ENCODE measurements around the gene NECAB3. TPM values are rescaled to one million over a fixed set of nuclear protein-coding genes. Genes with fewer than 3 reads are reported as not detected.
A peak's percentile ranks its signal among the peaks of the same experiment; 100 is the strongest.

NECAB3 gene
- total RNA-seq, 1 donor from 2014 or later, result 146 TPM

GRCh38 chr20:33663161-33664084 is 10.8 kb downstream of the NECAB3 start:
- peak overlapping the region; percentile 85 for H3K4me3 Mint-ChIP-seq (ENCODE audit: unreplicated experiment)

GRCh38 chr20:33662172-33662571 is 12.1 kb downstream of the NECAB3 start, which contains the start of gene C20orf144:
Gene C20orf144 (plus strand): TSS chr20:33662327. CDS start chr20:33662346, 19 bp downstream.
- Mint-ChIP-seq H3K4me1 (ENCODE audit: low read depth, unreplicated experiment) (peaks cover 22% of the 10 kb centered on the region), H3K4me3 (ENCODE audit: unreplicated experiment) (peak within 1 kb of the TSS; percentile 83), H3K9me3 (ENCODE audit: unreplicated experiment) (peaks cover 23% of the 10 kb centered on the region), H3K27me3 (ENCODE audit: unreplicated experiment) (peaks cover 9% of the 10 kb centered on the region), H3K36me3 (ENCODE audit: unreplicated experiment) (no peaks in the 10 kb centered on the region), H3K27ac (ENCODE audit: unreplicated experiment) (peak within 1 kb of the TSS; percentile 43)
- no peak for DNase-seq
- TF ChIP-seq CTCF (IDR thresholded peaks at IDR 0.05; ENCODE audit: partially characterized antibody, unreplicated experiment), result no peak

More at GRCh38 chr20:33663161-33664084, 10.8 kb downstream of the NECAB3 start:
- Mint-ChIP-seq H3K36me3 (ENCODE audit: unreplicated experiment) (no peaks in the 10 kb centered on the region), H3K9me3 (ENCODE audit: unreplicated experiment) (peaks cover 23% of the 10 kb centered on the region), H3K27me3 (ENCODE audit: unreplicated experiment) (peaks cover 9% of the 10 kb centered on the region), H3K27ac (ENCODE audit: unreplicated experiment) (no peak overlapping the region), H3K4me1 (ENCODE audit: low read depth, unreplicated experiment) (peaks cover 19% of the 10 kb centered on the region)
- no peak for TF ChIP-seq CTCF (IDR thresholded peaks at IDR 0.05; ENCODE audit: partially characterized antibody, unreplicated experiment)
- DNase-seq, result peak; percentile 87

- Mint-ChIP-seq H3K4me3 (ENCODE audit: unreplicated experiment) (no peak overlapping the region), H3K27me3 (ENCODE audit: unreplicated experiment) (peaks cover 6% of the 10 kb centered on the region), H3K9me3 (ENCODE audit: unreplicated experiment) (peaks cover 21% of the 10 kb centered on the region), H3K4me1 (ENCODE audit: low read depth, unreplicated experiment) (peaks cover 17% of the 10 kb centered on the region), H3K27ac (ENCODE audit: unreplicated experiment) (no peak overlapping the region), H3K36me3 (ENCODE audit: unreplicated experiment) (no peaks in the 10 kb centered on the region)
- no peak for TF ChIP-seq CTCF (IDR thresholded peaks at IDR 0.05; ENCODE audit: partially characterized antibody, unreplicated experiment)
- no peak for DNase-seq
Measured at GRCh38 chr20:33660685-33661058, 13.6 kb downstream of the NECAB3 start.

- Mint-ChIP-seq H3K4me3 (ENCODE audit: unreplicated experiment) (no peak overlapping the region), H3K9me3 (ENCODE audit: unreplicated experiment) (peaks cover 18% of the 10 kb centered on the region), H3K36me3 (ENCODE audit: unreplicated experiment) (no peaks in the 10 kb centered on the region), H3K27me3 (ENCODE audit: unreplicated experiment) (peaks cover 6% of the 10 kb centered on the region), H3K27ac (ENCODE audit: unreplicated experiment) (no peak overlapping the region), H3K4me1 (ENCODE audit: low read depth, unreplicated experiment) (peaks cover 17% of the 10 kb centered on the region)
- no peak for TF ChIP-seq CTCF (IDR thresholded peaks at IDR 0.05; ENCODE audit: partially characterized antibody, unreplicated experiment)
- peak; percentile 8 for DNase-seq
Measured at GRCh38 chr20:33660035-33660684, 14.1 kb downstream of the NECAB3 start.
